Measurements from ENCODE around the gene BGLAP.

The BGLAP gene

GRCh38 chr1:156246241-156246780 lies 4.3 kb downstream of the BGLAP start:
- no peak overlapping the region for H3K4me3 ChIP-seq (ENCODE audit: low read length)
- no peak for DNase-seq (ENCODE audit: low read depth)
- TF ChIP-seq CTCF (IDR thresholded peaks at IDR 0.05; ENCODE audit: insufficient read depth, low read depth, low read length, missing control alignments): no peak

- TF ChIP-seq CTCF (IDR thresholded peaks at IDR 0.05; ENCODE audit: insufficient read depth, low read depth, low read length, missing control alignments): no peak
- H3K4me3 ChIP-seq (ENCODE audit: low read length): no peak overlapping the region
- DNase-seq (ENCODE audit: low read depth): no peak
Observed at GRCh38 chr1:156246781-156247459, 4.9 kb downstream of the BGLAP start.

- no peak for TF ChIP-seq CTCF (IDR thresholded peaks at IDR 0.05; ENCODE audit: insufficient read depth, low read depth, low read length, missing control alignments)
- no peak within 1 kb of the TSS for H3K4me3 ChIP-seq (ENCODE audit: low read length)
- no peak for DNase-seq (ENCODE audit: low read depth)
Observed at GRCh38 chr1:156247460-156248322, 5.7 kb downstream of the BGLAP start, which contains the start of gene PAQR6. TSS of gene PAQR6 (minus strand) at chr1:156248056. CDS start at chr1:156246731, 1,325 bp downstream.

- no peak for DNase-seq (ENCODE audit: low read depth)
- H3K4me3 ChIP-seq (ENCODE audit: low read length): no peak overlapping the region
- TF ChIP-seq CTCF (IDR thresholded peaks at IDR 0.05; ENCODE audit: insufficient read depth, low read depth, low read length, missing control alignments): no peak
Observed at GRCh38 chr1:156248323-156248683, 6.3 kb downstream of the BGLAP start.

- no peak for TF ChIP-seq CTCF (IDR thresholded peaks at IDR 0.05; ENCODE audit: insufficient read depth, low read depth, low read length, missing control alignments)
- DNase-seq (ENCODE audit: low read depth): no peak
- H3K4me3 ChIP-seq (ENCODE audit: low read length): no peak overlapping the region
Observed at GRCh38 chr1:156249593-156249992, 7.6 kb downstream of the BGLAP start.

- H3K4me3 ChIP-seq (ENCODE audit: low read length): no peak overlapping the region
- TF ChIP-seq CTCF (IDR thresholded peaks at IDR 0.05; ENCODE audit: insufficient read depth, low read depth, low read length, missing control alignments): no peak
Observed at GRCh38 chr1:156251527-156251926, 9.5 kb downstream of the BGLAP start.

More at GRCh38 chr1:156251527-156251926, 9.5 kb downstream of the BGLAP start:
- no peak for DNase-seq (ENCODE audit: low read depth)
